HG02571 (cell line): ENCODE data around the gene UBE2J1.

Source experiments
- ATAC-seq: cut with Tn5 transposase; IDR thresholded peaks from one replicate; pipeline ENCODE4 v1.9.1; 2021; ENCODE audit warnings: mild to moderate bottlenecking, moderate library complexity; ENCODE audit not compliant: unreplicated experiment

The UBE2J1 gene

DNA sequence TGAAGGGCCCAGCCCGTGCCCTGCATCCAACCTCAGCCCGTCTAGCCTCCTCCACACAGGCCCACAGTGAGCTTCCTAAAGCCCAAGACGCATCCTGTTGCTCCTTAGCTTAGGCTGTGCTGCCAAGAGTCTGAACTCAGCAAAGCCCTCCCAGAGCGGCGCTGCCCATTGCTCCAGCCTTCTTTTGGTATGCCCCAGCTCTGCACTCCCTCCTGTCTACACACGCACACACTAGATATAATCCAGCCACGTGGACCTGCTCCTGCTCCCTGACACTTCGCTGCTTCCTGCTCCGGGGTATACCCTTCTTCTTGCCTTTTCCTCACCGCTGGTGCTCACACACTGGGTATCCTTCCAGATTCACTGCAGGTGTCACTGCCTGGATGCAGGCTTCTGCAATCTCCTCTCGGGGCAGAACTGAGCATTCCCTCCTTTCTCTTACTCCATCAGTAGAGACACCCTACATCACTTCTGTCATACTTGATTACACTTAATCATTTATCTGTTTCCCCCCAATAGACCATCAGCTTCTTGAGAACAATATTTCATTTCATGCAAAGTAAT lies 61.2 kb downstream of the UBE2J1 start:
- no peak for ATAC-seq

DNA sequence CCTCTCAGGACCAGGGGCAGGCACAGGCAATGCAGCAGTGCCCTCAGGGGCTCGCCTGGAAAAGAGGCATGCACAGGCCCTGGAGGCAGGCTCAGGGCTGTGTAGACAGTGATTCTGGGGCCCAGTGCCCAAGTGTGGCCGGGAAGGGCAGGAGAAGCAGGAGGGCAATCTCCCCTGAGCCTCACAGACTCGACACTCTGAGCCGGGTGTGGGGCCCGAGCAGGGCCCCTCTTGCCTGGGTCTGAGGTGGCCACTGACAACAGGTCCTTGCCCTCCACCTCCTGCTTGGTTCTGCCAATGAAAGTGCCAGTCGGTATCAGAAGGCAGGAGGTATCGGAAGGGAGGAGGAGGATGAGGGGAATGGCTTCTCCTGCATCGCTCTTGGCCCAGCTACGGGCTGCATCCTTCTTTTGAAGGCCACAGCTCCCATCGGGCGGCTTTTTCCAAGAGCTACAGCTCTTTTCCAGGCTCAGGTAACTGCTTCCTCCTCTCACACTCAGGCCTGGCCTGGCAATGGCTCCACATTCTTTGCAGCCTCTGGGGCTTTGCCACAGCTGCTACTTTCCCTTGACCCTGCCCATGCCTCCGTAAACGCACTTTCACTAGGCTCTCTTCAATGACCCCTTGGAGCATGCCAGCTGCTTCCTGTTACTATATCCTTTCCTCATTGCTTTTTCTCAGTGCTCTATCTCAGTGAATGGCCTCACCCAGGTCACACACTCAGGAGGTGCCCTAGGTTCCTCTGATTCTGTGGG lies 61.9 kb downstream of the UBE2J1 start:
- ATAC-seq: no peak

DNA sequence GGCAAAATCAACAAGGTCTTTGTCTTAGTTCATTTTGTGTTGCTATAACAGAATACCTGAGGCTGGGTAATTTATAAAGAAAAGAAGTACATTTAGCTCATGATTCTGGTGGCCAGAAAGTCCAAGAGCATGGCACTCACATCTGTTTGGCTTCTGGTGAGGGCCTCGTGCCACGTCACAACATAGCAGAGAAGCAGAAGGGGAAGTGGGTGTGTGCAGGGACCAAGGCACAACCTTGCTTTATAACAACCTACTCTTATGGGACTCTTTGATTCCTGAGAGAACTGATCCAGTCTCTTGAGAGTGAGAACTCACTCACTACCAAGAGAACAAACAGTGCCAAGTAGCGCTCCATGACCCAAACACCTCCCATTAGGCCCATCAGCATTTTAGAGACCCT lies 62.8 kb downstream of the UBE2J1 start:
- no peak for ATAC-seq

DNA sequence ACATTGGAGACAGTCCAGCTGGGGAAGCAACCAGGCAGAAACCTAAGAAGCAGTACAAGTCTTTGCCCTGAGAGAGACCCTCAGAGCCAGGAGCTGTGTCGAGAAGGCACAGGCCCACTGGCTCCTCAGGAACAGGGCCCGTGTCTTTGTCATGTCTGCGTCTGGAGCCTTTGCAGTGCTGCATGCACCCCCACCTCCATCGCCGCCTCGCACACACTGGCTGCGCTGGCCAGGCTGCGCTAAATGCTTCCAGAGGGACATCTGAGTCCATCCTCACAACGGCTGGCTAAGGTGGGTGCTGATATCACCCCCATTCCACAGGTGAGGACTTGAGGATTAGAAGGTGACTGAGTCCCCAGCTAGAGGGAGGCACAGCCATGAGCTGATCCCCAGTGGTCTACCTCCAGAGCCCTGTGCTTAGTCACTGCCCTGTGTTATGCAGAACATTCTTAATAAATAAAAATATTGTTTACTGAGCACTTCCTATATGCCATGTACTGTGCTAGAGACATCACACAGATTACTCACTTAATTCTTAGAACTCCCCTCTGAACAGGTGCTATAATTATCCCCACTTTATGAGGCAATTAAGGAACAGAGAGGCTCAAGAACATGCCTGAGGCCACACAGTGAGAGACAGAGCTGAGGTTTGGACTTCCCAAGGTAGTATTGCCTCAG lies 65.0 kb downstream of the UBE2J1 start:
- no peak for ATAC-seq

DNA sequence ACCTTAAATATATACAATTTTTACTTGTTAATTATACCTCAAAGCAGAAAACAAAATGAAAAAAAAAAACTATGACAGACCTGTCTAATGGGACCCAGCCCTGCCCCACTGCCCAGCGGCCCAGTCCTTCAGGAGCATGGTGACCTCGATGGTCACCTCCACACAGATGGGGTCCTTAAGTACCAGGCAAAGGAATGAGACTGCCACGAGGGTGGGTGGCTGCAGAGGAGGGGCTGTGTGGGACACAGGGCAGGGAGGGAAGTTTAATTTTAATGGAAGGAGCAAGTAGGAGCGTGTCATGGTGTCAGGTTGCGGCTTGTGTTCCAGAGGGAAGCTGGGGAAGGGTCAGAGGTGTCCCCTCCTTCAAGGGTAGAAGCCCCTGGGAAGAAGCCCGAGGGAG lies 66.0 kb downstream of the UBE2J1 start:
- no peak for ATAC-seq

DNA sequence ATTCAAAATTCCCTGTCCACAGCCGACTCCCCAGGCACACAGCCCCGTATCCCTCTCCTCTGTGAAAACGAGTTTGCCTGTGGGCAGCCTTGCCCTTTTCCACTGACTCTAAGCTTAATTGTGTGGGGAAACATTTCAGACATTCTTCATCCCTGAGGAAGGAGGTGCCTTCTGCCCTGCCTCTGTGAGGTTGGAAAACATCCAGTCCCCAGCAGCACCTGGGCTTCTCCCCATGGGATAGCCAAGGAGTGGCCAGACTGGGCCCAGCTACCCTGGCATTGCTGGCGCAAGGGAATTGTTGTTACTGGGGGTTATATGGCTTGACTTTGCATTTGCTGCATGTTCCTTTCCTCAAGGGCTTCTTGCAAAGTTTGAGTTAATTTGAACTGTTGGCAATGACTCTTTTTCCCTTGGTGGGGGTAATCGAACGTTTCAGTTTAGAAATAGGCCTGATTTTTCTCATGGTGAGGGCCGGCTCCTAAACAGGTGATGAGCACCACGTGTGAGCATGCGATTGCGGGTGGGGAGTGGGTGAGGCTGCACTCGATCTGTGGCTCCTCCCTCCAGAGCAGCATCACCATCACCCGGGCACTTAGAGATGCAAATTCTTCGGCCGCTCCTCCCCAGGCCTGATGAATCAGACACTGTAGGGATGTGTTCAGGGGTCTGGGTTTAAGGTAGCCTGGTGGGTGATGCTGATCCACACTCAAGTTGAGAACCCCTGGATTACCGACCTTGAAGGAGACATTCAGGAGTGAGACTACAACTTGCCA lies 67.4 kb downstream of the UBE2J1 start:
- no peak for ATAC-seq

DNA sequence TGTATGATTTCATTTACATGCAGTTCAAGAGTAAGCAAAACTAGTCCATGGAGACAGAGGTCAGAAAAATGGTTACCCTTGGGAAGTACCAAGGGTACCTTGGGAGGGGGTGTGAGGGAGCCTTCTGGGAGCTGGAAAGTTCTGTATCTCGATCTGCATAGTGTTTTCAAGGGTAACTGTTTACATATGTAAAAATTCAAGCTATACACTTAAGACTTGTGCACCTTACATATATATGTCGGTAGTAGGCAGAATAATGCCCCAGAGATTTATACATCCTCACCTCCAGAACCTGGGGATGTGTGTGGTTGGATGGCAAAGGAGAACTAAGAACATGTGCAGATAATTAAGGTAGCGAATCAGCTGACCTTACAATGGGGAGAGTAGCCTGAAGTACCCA lies 68.4 kb downstream of the UBE2J1 start:
- ATAC-seq: no peak

DNA sequence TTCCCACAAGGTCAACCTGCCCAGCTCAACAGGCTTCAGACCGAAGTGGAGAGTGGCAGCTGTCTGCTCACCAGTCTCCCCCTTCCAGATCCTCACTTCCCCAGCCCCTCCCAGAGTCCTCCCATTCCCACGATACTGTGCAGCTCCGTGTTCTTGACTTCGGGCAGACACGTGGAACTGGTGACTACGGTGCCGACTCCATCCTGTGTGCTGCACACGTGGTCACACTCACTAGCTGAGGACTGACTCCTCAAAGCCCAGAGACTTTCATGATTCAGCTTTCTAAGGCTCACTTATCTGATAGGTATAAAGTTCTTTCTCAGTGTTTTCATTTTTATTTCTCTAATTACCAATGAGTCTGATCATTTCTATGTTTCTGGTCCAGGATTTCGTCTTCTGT lies 69.8 kb downstream of the UBE2J1 start:
- no peak for ATAC-seq

DNA sequence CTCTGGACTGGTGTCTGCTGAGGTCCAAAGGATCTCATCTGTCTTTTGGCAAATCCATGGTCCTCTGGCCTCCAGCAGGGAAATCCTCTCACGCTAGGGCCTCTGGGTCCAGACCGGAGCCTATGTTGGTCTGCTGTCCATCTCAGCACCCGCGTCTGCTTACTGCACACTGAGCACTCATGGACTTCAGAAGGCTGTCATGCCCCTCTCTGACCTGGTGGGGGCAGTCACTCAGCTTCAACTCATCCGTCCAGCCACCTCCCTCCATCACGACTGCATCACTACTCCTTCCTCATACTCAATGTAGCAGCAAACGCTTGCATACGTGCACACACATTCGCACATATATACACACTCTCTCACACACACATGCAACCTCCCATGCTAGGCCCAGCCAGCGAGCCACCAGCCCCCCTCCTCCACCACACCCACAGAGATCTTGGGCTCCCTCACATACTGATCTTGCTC lies 70.7 kb downstream of the UBE2J1 start:
- ATAC-seq: peak; percentile 92

DNA sequence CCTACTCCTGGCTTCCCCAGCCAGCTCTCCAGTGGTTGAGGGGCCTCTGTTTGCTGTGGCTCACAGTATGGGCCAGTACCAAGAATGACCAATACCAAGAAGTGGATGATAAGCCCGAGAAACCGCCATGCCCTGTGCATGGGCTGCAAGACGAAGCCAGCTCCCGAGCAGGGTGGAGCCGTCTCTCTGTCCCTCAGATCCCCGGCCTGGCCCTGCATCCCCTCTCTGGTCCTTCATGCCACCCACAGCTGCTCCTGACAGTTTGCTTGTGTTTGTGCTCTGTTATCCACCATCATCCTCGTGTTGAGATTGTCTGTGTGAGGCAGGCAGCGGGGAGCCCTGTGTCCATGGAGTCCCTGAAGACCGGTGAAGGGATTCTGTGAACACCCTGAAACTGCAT lies 73.6 kb downstream of the UBE2J1 start:
- ATAC-seq: no peak
